Left ventricle myocardium superior (tissue), 1 donor: ENCODE data around the gene TRPM2. TPM values are rescaled to one million over a fixed set of nuclear protein-coding genes. Genes with fewer than 3 reads are reported as not detected.
A peak's percentile ranks its signal among the peaks of the same experiment; 100 is the strongest.

ENCODE experiments used
- ATAC-seq: fragments of 200-7000 bp; cut with Tn5 transposase; one replicate; pipeline ENCODE4 v1.9.1; 2020; ENCODE audit warnings: mild to moderate bottlenecking, moderate library complexity
- DNase-seq: peaks from one replicate; pipeline ENCODE4 v3.0.0-alpha.2; 2020
- intact Hi-C: fragments of 100-400 bp; cut with micrococcal nuclease; formaldehyde crosslinking; loops from one replicate; pipeline ENCODE4 v1.11.0; 2022
- total RNA-seq: library from RNA; stranded (reverse); fragmentation: NEBNext Ultra II Directional; extraction: Animal tissue kit (Norgen Biotek cat#: 25700); gene quantifications from one replicate; pipeline ENCODE4 v1.2.1, GENCODE V29; 2021
- donor health status: DM: no; HTN: yes; CAD: no; lungs with severe emphysema.

The TRPM2 gene
- total RNA-seq, 1 donor from 2014 or later: 1.5 TPM

DNA sequence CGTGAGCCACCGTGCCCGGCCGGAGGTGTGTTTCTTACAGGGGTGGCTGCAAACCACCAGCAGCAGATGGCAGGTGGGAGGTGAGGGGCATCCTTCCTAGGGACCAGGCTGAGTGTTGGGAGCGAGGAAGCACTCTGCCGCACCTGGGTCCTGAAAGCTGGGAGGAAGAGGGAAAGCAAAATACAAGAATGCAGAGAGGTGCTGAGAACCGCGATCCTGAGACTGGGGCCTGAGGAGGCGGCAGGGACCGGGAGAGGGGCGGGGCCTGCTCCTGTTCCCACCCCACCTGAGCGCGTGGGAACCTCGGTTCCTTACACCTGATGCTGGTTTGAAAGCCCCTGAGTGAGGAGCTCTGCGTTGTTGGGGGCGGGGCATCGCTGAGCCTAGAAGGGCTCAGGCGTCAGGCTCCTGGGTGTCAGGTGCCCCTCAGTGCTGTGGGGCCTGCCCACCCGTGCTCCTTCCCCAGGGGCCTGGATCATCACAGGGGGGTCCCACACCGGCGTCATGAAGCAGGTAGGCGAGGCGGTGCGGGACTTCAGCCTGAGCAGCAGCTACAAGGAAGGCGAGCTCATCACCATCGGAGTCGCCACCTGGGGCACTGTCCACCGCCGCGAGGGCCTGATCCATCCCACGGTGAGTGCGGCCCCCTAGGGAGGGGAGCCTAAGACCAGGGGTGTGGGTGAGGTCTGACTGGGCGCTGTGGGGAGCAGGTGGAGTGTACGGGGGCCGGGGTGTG, 15.5 kb downstream of the TRPM2 start:
- intact Hi-C loops: no loop called here
- DNase-seq (no peak), ATAC-seq (no peak)

DNA sequence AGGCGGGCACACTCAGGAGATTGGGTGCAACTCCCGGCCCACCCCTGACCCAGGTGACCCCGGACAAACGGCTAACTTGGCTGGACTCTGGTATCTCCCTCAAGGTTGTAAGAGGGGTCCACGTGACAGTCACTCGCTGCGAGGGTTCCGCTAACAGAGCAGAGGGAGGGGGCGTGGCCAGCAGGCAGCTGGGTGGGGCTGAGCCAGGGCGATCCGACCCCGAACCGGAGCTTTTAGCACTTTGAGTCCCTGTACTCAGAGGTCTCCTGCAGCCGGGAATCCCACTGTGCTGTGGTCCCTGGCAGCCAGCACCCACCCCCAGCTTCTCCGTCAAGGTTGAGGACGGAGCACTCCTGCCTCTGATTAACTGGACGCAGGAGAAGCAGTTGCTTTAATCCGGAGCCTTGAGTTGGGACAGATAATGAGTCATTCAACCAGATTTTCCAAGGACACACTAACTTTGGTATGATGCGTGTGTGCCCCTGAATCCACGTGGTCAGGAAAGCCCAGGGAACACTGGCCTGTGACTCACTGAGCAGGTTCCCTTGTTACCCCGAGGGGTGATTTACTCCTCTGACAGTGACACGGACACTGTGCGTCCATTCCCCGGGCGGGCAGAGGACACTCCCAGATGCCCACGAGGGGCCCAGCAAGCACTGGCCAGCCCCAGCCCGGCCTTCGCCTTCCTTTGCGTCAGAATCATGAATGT, 16.8 kb downstream of the TRPM2 start:
- peak; percentile 43 for ATAC-seq

DNA sequence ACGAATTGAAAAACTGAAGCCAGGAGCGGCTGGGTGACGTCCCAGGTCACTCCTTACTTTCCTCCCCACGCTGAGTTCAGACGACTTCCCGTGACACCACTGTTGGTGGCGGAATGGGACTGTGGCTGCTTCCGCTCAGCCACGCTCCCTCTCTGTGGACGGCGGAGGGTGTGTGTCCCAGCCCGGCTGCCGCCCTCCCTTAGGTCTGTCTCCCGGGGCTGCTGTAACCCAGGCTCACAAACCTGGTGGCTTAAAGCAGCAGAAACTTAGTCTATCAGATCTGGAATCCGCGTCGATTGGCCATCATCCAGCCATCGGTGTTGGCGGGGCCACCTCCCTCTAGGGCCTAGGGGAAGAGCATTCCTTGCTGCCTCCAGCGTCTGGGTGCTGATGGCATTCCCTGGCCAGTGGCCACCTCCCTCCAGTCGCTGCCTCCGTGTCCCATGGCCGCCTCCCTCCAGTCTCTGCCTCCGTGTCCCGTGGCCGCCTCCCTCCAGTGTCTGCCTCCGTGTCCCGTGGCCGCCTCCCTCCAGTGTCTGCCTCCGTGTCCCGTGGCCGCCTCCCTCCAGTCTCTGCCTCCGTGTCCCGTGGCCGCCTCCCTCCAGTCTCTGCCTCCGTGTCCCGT, 17.5 kb downstream of the TRPM2 start:
- ATAC-seq (no peak), DNase-seq (no peak)
- intact Hi-C loops: no loop called here

More for the DNA sequence above, 16.8 kb downstream of the TRPM2 start:
- DNase-seq: no peak
- intact Hi-C loops: no loop called here

DNA sequence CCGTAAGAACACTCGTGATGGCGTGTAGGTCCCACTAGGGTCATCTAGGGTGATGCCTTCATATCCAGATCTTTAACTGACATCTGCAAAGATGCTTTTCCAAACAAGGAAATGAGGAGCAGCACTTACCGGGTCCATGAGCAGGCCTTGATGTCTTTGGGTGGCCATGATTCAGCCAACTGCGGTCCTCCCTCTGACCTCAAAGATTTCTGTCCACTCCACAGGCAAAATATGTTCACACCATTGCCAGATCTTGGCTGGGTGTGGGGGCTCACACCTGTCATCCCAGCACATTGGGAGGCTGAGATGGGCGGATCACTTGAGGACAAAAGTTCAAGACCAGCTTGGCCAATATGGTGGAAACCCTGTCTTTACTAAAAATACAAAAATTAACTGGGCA, 18.2 kb downstream of the TRPM2 start:
- ATAC-seq (no peak), DNase-seq (no peak)
- intact Hi-C loops: no loop called here

DNA sequence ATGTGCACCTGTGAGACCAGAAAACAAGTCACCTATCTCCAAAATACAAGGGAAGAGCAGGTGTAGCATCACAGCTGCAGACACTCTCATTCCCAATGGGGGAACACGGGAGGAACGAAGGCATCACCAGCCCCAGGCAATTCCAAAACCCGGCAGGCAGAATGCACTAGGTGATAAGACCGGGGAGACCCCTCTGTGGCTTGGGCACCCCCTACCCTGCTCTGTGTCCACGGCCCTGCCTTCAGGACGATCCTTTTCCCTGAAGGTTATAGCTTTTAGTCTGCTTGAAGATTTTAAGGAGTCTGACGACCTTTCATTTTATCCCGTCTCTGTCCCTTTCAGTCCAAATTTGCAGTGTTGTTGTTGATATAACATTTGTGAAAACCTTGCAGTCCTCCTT, 19.2 kb downstream of the TRPM2 start:
- ATAC-seq (no peak), DNase-seq (no peak)
- intact Hi-C loops: no loop called here

DNA sequence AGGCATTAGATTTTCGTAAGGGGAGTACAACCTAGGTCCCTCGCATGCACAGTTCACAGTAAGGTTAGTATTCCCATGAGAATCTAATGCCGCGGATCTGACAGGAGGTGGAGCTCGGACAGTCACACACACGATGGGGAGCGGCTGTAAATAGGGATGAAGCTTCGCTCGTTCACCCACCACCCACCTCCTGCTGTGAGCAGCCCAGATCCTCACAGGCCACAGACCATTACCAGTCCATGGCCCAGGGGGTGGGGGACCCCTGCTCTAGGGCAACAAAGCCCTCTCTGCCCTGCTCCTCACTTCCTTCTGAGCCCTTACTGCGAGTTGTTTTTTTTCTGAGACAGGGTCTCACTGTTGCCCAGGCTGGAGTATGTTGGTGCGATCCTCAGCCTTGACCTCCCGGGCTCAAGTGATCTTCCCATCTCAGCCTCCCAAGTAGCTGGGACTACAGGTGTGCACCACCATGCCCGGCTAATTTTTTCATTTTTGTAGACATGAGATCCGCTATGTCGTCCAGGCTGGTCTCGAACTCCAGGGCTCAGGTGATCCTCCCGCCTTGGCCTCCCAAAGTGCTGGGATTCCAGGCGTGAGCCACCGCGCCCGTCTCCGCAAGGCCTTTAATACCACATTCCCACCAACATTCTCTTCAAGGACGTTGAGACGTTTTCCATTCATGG, 21.3 kb downstream of the TRPM2 start:
- intact Hi-C loops: no loop called here
- ATAC-seq: no peak
- DNase-seq: no peak

DNA sequence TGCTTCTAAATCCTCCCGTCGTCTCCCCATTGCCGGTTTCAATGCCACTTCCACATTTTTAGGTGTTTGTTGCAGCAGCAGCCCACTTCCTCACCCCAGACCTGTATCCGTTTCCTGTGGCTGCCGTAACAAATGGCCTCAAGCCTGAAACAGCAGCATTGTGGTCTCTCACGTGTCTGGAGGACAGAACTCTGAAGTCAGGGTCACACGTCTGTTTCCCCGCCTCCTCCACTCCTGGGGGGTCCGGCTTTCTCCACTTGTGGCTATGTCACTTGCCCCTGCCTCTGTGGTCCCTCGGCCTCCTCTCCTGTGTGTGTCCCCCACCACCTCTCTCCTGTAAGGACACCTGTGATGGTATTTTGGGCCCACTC, 21.8 kb downstream of the TRPM2 start:
- peak; percentile 22 for ATAC-seq
- no peak for DNase-seq
- intact Hi-C loops: no loop called here

DNA sequence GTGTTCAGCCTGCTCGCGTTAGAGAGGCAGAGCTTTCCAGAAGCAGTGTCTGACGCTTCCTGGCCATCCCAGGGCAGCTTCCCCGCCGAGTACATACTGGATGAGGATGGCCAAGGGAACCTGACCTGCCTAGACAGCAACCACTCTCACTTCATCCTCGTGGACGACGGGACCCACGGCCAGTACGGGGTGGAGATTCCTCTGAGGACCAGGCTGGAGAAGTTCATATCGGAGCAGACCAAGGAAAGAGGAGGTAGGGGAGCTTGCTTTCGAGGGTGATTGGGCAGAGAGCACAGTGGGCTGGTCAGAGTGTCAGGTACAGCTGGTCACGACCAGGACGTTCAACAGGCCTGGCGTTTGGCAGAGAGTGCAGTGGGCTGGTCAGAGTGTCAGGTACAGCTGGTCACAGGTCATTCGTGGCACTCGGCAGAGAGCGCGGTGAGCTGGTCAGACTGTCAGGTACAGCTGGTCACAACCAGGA, 22.4 kb downstream of the TRPM2 start:
- ATAC-seq (no peak), DNase-seq (peak; percentile 17)
- intact Hi-C loops: no loop called here

DNA sequence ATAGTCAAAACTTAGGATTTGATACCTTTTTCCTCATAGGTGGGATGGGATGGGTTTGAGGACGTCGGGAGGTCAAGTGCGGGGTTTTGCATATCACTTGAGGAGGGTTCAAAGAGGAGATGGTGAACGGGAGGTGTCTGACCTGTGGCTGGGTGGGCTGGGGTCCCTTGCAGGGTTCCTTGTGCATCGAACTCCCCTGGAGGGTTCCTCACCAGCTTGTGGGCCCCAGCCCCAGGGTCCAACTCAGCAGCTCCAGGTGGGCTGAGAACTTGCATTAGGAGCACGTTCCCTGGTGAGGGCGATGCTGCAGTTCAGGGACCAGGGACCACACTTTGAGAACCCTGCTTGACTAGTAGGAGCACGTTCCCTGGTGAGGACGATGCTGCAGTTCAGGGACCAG, 23.2 kb downstream of the TRPM2 start:
- ATAC-seq (no peak), DNase-seq (no peak)
- intact Hi-C loops: no loop called here

DNA sequence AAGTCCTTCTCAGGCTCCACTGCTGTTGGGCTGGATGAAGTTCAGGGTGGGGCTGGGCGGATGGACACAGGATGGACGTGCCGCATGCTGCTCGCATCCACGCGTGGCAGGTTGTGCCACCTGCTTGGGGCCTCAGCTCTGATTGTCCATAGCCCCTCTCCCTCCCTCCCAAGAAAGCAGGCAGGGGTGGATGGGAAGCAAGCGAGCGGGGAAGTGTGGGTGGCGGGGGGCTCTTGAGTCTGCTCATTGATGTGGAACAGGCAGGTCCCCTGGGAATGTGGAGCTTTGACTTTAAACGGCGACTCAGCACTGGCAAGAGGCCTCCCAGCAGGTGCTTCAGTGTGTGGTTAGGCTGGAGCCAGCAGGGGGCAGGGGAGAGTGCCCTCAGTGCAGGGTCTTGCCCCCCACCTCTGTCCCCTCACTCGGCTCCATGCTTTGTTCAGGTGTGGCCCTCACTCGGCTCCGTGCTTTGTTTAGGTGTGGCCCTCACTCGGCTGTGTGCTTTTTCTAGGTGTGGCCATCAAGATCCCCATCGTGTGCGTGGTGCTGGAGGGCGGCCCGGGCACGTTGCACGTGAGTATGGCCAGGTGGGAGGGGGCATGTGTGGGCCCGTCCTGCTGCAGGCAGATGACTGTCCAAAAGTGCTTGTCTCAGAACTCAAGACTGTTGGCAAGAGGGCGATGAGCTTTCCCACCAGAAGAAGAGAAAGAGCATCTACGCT, 23.9 kb downstream of the TRPM2 start:
- intact Hi-C loops: no loop called here
- ATAC-seq (no peak), DNase-seq (peak; percentile 17)

DNA sequence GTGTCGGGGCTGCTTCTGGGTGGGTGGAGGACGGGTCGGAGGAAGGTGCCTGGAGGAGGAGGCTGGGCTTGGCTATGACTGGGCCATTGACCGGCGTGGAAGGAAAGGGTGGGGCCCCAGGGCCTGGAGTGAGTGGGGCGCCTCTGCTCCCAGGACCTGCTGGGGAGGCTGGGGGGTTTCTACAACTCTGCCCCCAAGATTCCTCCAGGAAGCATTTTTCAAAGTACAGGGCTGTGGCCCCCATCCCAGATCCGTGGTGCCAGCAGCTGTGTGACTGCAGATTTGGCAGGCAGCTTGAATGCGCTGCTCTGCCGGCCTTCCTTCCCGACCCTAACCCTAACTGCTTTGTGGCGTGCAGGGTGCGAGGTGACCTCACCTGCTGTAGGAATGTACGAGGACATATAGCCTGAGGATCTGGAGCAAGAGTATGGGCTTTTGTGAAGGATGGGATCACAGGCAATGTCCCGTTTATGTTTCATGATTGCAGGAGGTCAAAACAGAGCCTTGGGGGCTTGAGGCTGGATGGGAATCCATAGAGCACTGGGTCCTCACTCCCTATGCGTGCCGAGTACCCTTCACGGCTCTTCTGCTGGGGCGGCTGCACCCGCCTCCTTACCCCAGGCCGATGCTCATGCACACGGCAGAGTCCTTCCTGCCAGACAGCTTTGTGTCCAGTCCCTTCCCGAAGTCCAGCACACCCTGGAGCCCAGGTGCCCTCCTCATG, 24.7 kb downstream of the TRPM2 start:
- intact Hi-C loops: no loop called here
- ATAC-seq: no peak
- DNase-seq: no peak

DNA sequence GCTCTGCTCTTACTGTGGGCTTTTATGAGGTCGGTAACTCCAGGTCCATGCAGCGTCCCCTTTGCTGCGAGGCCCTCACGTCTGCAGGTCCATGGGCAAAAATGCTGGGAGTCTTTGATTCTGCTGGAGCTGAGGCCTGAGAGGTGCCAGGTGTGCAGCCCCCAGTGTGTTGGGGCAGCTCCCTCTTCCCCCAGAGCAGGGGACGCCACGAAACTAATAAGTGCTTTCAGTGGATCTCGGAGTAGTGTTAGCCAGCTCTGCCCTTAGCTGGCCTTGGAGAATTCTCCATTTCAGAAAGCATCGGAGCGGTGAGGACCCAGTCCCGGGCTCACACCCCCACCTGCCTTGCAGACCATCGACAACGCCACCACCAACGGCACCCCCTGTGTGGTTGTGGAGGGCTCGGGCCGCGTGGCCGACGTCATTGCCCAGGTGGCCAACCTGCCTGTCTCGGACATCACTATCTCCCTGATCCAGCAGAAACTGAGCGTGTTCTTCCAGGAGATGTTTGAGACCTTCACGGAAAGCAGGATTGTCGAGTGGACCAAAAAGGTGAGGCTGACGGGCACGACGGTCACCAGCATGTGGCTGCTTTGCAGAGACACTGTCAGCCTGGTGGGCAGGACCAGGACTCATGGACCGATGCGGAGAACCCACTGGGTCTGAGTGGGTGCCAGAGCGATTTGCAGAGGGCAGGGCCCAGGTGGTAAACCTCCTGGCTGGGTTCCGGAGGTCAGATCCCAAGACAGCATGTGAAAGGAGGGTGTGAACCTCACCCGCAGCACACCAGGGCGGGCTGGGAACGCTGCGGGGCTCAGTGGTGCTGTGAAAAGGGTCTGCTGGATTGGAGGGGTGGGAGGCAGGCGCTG, 25.5 kb downstream of the TRPM2 start:
- ATAC-seq (no peak), DNase-seq (peak; percentile 10)
- intact Hi-C loops: no loop called here

DNA sequence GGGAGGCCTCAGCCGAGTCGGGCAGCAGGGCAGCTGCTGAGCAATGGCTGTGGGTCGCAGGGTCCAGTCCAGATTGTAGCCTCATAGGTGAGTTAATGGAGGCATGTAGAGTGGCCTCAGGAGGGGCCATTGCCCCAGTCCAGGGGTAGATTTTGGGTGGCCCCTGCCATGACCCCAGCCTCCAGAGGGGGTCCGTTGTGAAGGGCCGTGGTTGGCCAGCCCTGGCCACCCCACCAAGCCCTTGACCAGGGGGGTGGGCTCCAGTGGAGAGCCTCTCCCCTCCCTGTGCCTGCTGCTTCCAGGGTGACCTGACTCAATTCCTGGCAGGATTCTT, 26.1 kb downstream of the TRPM2 start:
- DNase-seq: no peak

DNA sequence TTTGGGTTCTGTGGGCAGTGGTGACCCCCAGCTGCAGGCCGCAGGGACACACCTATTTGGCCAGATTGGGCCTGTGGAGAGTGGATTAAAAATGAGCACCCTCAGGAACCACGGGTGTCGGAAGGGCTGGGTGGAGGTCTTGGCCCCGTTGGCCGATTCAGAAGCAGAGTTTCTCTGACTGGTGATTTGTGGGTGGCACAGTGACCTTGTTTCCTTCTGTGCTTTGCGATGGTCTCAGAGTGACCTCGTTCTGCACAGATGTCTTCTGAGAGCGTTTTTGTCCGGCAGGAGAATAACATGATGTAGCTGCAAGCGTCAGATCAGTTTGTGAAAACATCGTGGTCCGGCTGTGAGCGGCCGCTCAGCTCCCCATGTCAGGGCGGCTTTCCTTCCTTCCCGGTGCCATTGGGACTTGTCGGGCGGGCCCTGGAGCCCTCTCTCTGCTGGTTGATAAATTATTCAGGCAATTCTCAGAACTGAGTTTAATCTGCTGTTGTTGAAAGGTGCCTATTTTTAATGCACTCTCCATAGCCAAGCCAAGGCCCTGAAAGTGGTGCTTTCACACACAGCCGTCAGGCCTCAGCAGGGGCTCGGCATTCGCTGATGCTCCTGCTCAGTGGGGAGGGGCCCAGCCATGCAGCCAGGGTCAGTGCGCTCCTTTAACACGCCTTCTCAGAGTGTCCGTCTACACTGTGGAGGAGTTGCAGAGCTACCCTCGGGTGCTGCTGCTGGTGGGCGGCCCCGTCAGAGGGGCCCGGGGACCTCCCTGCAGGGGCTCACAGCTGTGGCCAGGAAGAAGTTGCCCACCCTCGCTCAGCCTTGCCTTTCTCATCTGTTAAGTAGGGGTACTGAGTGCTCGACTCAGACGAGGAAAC, 26.8 kb downstream of the TRPM2 start:
- ATAC-seq (no peak), DNase-seq (no peak)
- intact Hi-C loops: no loop called here

More for the DNA sequence above, 26.1 kb downstream of the TRPM2 start:
- intact Hi-C loops: no loop called here
- ATAC-seq: no peak

DNA sequence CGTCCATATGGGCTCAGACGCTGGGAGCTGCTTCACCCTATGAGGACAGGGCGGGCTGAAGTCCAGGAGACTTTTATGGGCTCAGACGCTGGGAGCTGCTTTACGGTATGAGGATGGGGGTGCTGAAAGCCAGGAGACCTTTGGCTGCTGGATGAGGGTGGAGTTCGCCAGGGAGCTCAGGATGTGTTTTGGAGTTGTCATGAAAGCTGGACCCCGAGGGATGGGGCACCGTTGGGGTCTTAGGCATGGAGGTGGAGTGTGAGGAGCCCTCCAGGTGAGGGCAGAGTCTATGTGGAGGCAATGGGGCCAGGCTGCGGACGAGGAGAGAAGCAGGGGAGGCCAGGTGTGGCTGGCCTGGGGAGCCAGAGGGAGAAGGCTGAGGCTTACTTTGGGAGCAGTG, 27.5 kb downstream of the TRPM2 start:
- intact Hi-C loops: no loop called here
- ATAC-seq: no peak
- DNase-seq: no peak

DNA sequence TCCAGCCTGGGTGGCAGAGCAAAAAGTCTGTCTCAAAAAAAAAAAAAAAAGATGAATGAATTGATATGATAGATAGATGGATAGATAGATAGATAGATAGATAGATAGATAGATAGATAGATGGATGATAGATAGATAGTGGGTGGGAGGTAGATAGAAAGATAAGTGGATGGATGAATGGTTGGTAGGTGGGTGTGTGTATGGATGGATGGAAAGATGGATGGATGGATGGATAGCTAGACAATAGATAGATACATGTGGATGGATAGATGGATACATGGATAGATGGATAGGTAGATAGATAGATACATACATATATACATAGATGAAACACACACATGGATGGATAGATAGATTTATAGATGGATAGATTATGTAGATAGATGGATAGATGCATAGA, 28.5 kb downstream of the TRPM2 start:
- DNase-seq (no peak), ATAC-seq (no peak)
- intact Hi-C loops: no loop called here

DNA sequence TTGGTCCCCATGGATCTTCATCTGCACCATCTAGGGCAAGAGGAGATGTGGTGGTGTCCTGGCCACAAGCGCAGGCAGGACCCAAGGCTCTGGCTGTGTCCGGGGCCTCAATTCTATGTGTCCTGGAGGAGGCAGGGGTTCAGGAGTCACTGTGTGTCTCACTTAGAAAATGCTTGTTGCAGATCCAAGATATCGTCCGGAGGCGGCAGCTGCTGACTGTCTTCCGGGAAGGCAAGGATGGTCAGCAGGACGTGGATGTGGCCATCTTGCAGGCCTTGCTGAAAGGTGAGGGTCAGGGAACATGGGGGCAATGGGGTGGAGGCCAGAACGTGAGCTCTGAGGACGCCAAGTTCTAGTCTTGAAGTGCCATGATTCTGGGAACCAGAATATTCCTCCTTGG, 29.1 kb downstream of the TRPM2 start:
- ATAC-seq: no peak
- no peak for DNase-seq
- intact Hi-C loops: no loop called here
